Activated CD4-positive, alpha-beta memory T cell treated with anti-CD3 and anti-CD28 coated beads for 36 hours (primary cell): ENCODE measurements around the gene ZNF184. TPM values are rescaled to one million over a fixed set of nuclear protein-coding genes. Genes with fewer than 3 reads are reported as not detected.
A peak's percentile ranks its signal among the peaks of the same experiment; 100 is the strongest.

Experiments used
- CTCF ChIA-PET: fragments of 350-600 bp; sonication (Branson Sonifier 250); formaldehyde crosslinking; loops from one replicate; lab custom pipeline; 2021; ENCODE audit warnings: antibody characterized with exemption, inconsistent platforms; lab: Charles Lee
- POLR2A ChIA-PET: fragments of 350-600 bp; sonication (Branson Sonifier 250); formaldehyde crosslinking; loops from one replicate; lab custom pipeline; 2021; ENCODE audit warnings: antibody characterized with exemption; lab: Charles Lee
- DNase-seq: peaks from one replicate; pipeline ENCODE4 v3.0.0-alpha.2; 2020
- H3K27ac Mint-ChIP-seq: one replicate; pipeline ENCODE4 v1.8.0; 2021; ENCODE audit warnings: mixed read lengths
- H3K27me3 Mint-ChIP-seq: one replicate; pipeline ENCODE4 v1.8.0; 2021; ENCODE audit warnings: mixed read lengths
- H3K36me3 Mint-ChIP-seq: one replicate; pipeline ENCODE4 v1.8.0; 2021; ENCODE audit warnings: mixed read lengths
- H3K4me1 Mint-ChIP-seq: one replicate; pipeline ENCODE4 v1.8.0; 2021; ENCODE audit warnings: low read depth, mixed read lengths
- H3K4me3 Mint-ChIP-seq: one replicate; pipeline ENCODE4 v1.8.0; 2021; ENCODE audit warnings: mild to moderate bottlenecking, mixed read lengths
- H3K9me3 Mint-ChIP-seq: one replicate; pipeline ENCODE4 v1.8.0; 2021; ENCODE audit warnings: mixed read lengths
- intact Hi-C: fragments of 100-400 bp; cut with micrococcal nuclease; formaldehyde crosslinking; loops from one replicate; pipeline ENCODE4 v1.15.1; 2023
- total RNA-seq, 2 experiments: library from RNA; stranded (reverse); gene quantifications; one replicate each; pipeline ENCODE4 v1.2.3, GENCODE V29; 2021

Gene ZNF184
- total RNA-seq, 2 experiments from 2014 or later = 12.2 to 12.7 TPM

- no peak overlapping the region for H3K27ac Mint-ChIP-seq
- peak; percentile 93 for DNase-seq
- H3K9me3 Mint-ChIP-seq = no peaks in the 10 kb centered on the region
- H3K27me3 Mint-ChIP-seq = no peaks in the 10 kb centered on the region
- ChIA-PET POLR2A (interaction anchor here (0.8 to 1.8 kb wide), 8 partner anchors 9 to 388 kb away, joined by 3 to 10 read pairs (median 4); partner anchors contain the start of gene ZNF391), CTCF (interaction anchor here (0.7 to 1.5 kb wide), 8 partner anchors 16 to 393 kb away, joined by 3 to 7 read pairs (median 3); a partner anchor contains a TSS)
- peaks cover 5% of the 10 kb centered on the region for H3K4me1 Mint-ChIP-seq
- no peak overlapping the region for H3K4me3 Mint-ChIP-seq
- H3K36me3 Mint-ChIP-seq = no peaks in the 10 kb centered on the region
- intact Hi-C loops = loop anchor here (1.0 to 10.0 kb wide), 17 partner anchors 16 to 1502 kb away; partner anchors contain the start of genes ABT1 and ZNF391
Observed at GRCh38 chr6:27478706-27479318, 5.9 kb upstream of the ZNF184 start.

GRCh38 chr6:27478141-27478705 lies 5.3 kb upstream of the ZNF184 start:
- Mint-ChIP-seq H3K27me3 (no peaks in the 10 kb centered on the region), H3K36me3 (no peaks in the 10 kb centered on the region), H3K27ac (no peak overlapping the region), H3K4me3 (no peak overlapping the region), H3K4me1 (peaks cover 5% of the 10 kb centered on the region), H3K9me3 (no peaks in the 10 kb centered on the region)
- intact Hi-C loops = loop anchor here (2.0 to 10.0 kb wide), 10 partner anchors 17 to 1503 kb away; partner anchors contain the start of genes ABT1 and ZNF391
- ChIA-PET CTCF (interaction anchor here (0.5 to 1.5 kb wide), 3 partner anchors 41 to 1105 kb away, joined by 3 to 7 read pairs (median 3); no protein-coding TSS in a partner anchor), POLR2A (interaction anchor here (0.9 to 1.8 kb wide), 3 partner anchors 17 to 329 kb away, joined by 4 to 10 read pairs (median 4); a partner anchor contains a TSS)
- no peak for DNase-seq

- intact Hi-C loops = loop anchor here (2.0 to 10.0 kb wide), 10 partner anchors 17 to 1503 kb away; partner anchors contain the start of genes ABT1 and ZNF391
- POLR2A ChIA-PET = no interaction called here
- Mint-ChIP-seq H3K36me3 (no peaks in the 10 kb centered on the region), H3K9me3 (no peaks in the 10 kb centered on the region), H3K4me1 (peaks cover 5% of the 10 kb centered on the region), H3K4me3 (no peak overlapping the region), H3K27me3 (no peaks in the 10 kb centered on the region), H3K27ac (no peak overlapping the region)
- CTCF ChIA-PET = interaction anchor here (0.5 to 1.5 kb wide), 4 partner anchors 41 to 1104 kb away, joined by 3 read pairs; no protein-coding TSS in a partner anchor
- DNase-seq = no peak
Observed at GRCh38 chr6:27477318-27478013, 4.6 kb upstream of the ZNF184 start.

- intact Hi-C loops = loop anchor here (5.0 to 10.0 kb wide), 6 partner anchors 224 to 1151 kb away; partner anchors contain the start of gene ABT1
- H3K4me3 Mint-ChIP-seq = no peak overlapping the region
- no peaks in the 10 kb centered on the region for H3K27me3 Mint-ChIP-seq
- ChIA-PET CTCF (interaction anchor here (1.1 kb wide), 1 partner anchor 276 kb away, joined by 3 read pairs; no protein-coding TSS in a partner anchor), POLR2A (no interaction called here)
- DNase-seq = no peak
- peaks cover 15% of the 10 kb centered on the region for H3K4me1 Mint-ChIP-seq
- H3K9me3 Mint-ChIP-seq = no peaks in the 10 kb centered on the region
- peaks cover 4% of the 10 kb centered on the region for H3K36me3 Mint-ChIP-seq
- no peak overlapping the region for H3K27ac Mint-ChIP-seq
Observed at GRCh38 chr6:27476090-27476489, 3.2 kb upstream of the ZNF184 start.

- intact Hi-C loops = loop anchor here (5.0 to 10.0 kb wide), 6 partner anchors 222 to 1150 kb away; partner anchors contain the start of gene ABT1
- POLR2A ChIA-PET = no interaction called here
- Mint-ChIP-seq H3K36me3 (peaks cover 12% of the 10 kb centered on the region), H3K4me1 (peaks cover 26% of the 10 kb centered on the region), H3K27ac (no peak overlapping the region), H3K27me3 (no peaks in the 10 kb centered on the region), H3K9me3 (no peaks in the 10 kb centered on the region), H3K4me3 (no peak overlapping the region)
- CTCF ChIA-PET = interaction anchor here (0.6 kb wide), 1 partner anchor 426 kb away, joined by 3 read pairs; no protein-coding TSS in a partner anchor
- DNase-seq = no peak
Observed at GRCh38 chr6:27474672-27475071, 1.8 kb upstream of the ZNF184 start.

GRCh38 chr6:27474172-27474465 lies 1.2 kb upstream of the ZNF184 start:
- Mint-ChIP-seq H3K27ac (no peak overlapping the region), H3K36me3 (peaks cover 16% of the 10 kb centered on the region), H3K4me1 (peaks cover 30% of the 10 kb centered on the region), H3K4me3 (peak overlapping the region; percentile 86), H3K27me3 (no peaks in the 10 kb centered on the region), H3K9me3 (no peaks in the 10 kb centered on the region)
- ChIA-PET POLR2A (no interaction called here), CTCF (interaction anchor here (0.6 kb wide), 1 partner anchor 426 kb away, joined by 3 read pairs; no protein-coding TSS in a partner anchor)
- intact Hi-C loops = loop anchor here (10.0 kb wide), 1 partner anchor 1149 kb away; no protein-coding TSS in a partner anchor
- no peak for DNase-seq

GRCh38 chr6:27472182-27472616 lies 706 bp downstream of the ZNF184 start:
- Mint-ChIP-seq H3K4me3 (peak overlapping the region; percentile 86), H3K27ac (peak overlapping the region; percentile 97), H3K9me3 (no peaks in the 10 kb centered on the region), H3K4me1 (peaks cover 45% of the 10 kb centered on the region), H3K27me3 (no peaks in the 10 kb centered on the region), H3K36me3 (peaks cover 34% of the 10 kb centered on the region)
- CTCF ChIA-PET = interaction anchor here (0.9 to 2.1 kb wide), 8 partner anchors 30 to 418 kb away, joined by 3 to 8 read pairs (median 3); partner anchors contain the start of gene POM121L2
- DNase-seq = peak; percentile 83
- POLR2A ChIA-PET = interaction anchor here (0.7 to 1.2 kb wide), 3 partner anchors 24 to 294 kb away, joined by 3 to 4 read pairs (median 3); partner anchors contain the start of gene ZNF391
- intact Hi-C loops = loop anchor here (2.0 to 10.0 kb wide), 2 partner anchors 139 to 1147 kb away; no protein-coding TSS in a partner anchor

GRCh38 chr6:27471365-27472115 lies 1.4 kb downstream of the ZNF184 start:
- H3K27ac Mint-ChIP-seq = peak overlapping the region; percentile 97
- CTCF ChIA-PET = interaction anchor here (0.6 to 2.1 kb wide), 5 partner anchors 31 to 1275 kb away, joined by 3 to 8 read pairs (median 3); no protein-coding TSS in a partner anchor
- no peak for DNase-seq

GRCh38 chr6:27470023-27470422 lies 2.9 kb downstream of the ZNF184 start:
- intact Hi-C loops = loop anchor here (10.0 kb wide), 1 partner anchor 1145 kb away; no protein-coding TSS in a partner anchor
- H3K9me3 Mint-ChIP-seq = no peaks in the 10 kb centered on the region
- H3K27me3 Mint-ChIP-seq = no peaks in the 10 kb centered on the region
- DNase-seq = no peak
- no peak overlapping the region for H3K27ac Mint-ChIP-seq
- CTCF ChIA-PET = interaction anchor here (0.6 to 0.7 kb wide), 2 partner anchors 27 to 302 kb away, joined by 3 to 4 read pairs; no protein-coding TSS in a partner anchor
- H3K4me3 Mint-ChIP-seq = no peak overlapping the region
- POLR2A ChIA-PET = no interaction called here
- peaks cover 49% of the 10 kb centered on the region for H3K4me1 Mint-ChIP-seq
- H3K36me3 Mint-ChIP-seq = peaks cover 47% of the 10 kb centered on the region

More at GRCh38 chr6:27471365-27472115, 1.4 kb downstream of the ZNF184 start:
- H3K9me3 Mint-ChIP-seq = no peaks in the 10 kb centered on the region
- peaks cover 40% of the 10 kb centered on the region for H3K36me3 Mint-ChIP-seq
- no peaks in the 10 kb centered on the region for H3K27me3 Mint-ChIP-seq
- H3K4me1 Mint-ChIP-seq = peaks cover 44% of the 10 kb centered on the region
- H3K4me3 Mint-ChIP-seq = peak overlapping the region; percentile 86
- POLR2A ChIA-PET = interaction anchor here (0.7 kb wide), 1 partner anchor 996 kb away, joined by 3 read pairs; no protein-coding TSS in a partner anchor
- intact Hi-C loops = loop anchor here (2.0 to 10.0 kb wide), 2 partner anchors 139 to 1147 kb away; no protein-coding TSS in a partner anchor

- intact Hi-C loops = no loop called here
Observed at GRCh38 chr6:27468334-27468733, 4.6 kb downstream of the ZNF184 start.

More at GRCh38 chr6:27468334-27468733, 4.6 kb downstream of the ZNF184 start:
- Mint-ChIP-seq H3K4me1 (peaks cover 52% of the 10 kb centered on the region), H3K4me3 (no peak overlapping the region), H3K27ac (no peak overlapping the region), H3K27me3 (no peaks in the 10 kb centered on the region), H3K9me3 (peaks cover 4% of the 10 kb centered on the region), H3K36me3 (peaks cover 58% of the 10 kb centered on the region)
- no peak for DNase-seq
- ChIA-PET CTCF (no interaction called here), POLR2A (no interaction called here)
